Uterus (tissue), 2 donors: ENCODE data around the gene CCDC102B.

Experiments used
- POLR2A ChIP-seq, 2 donors: fragments of 450-650 bp; IDR thresholded peaks; one replicate each; pipeline ENCODE4 v1.6.1; 2016; ENCODE audit warnings: antibody characterized with exemption in 2 of 2, mild to moderate bottlenecking in 1 of 2, moderate library complexity in 1 of 2
- TF ChIP-seq, protein P1 (sequence below), 4 experiments: fragments of 200-600 bp in 2 of 4; fragments of 450-650 bp in 2 of 4; sonication (generic) in 2 of 4; IDR thresholded peaks; one replicate each; pipeline ENCODE4 v1.5.1; 2016 to 2019; ENCODE audit warnings: antibody characterized with exemption in 4 of 4, mild to moderate bottlenecking in 2 of 4, moderate library complexity in 1 of 4

DNA sequence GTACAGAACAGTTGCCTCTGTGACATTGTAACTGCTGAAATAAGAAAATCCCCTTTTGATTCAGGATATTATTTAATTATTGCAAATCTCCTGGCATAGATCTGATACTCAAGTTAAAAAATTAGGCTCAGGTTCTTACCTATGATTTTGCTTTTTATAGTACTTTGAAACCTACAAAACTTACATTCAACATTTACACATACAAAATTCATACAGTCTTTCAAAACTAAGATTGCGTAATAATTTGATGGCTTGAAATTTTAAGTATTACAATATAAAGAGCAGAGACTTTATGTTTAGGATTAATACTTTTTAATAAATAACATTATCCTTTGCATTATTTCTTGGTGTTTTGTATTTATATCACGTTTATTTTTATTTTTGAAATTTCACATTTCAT is 291.1 kb downstream of the CCDC102B start:
- TF ChIP-seq, protein P1, sequence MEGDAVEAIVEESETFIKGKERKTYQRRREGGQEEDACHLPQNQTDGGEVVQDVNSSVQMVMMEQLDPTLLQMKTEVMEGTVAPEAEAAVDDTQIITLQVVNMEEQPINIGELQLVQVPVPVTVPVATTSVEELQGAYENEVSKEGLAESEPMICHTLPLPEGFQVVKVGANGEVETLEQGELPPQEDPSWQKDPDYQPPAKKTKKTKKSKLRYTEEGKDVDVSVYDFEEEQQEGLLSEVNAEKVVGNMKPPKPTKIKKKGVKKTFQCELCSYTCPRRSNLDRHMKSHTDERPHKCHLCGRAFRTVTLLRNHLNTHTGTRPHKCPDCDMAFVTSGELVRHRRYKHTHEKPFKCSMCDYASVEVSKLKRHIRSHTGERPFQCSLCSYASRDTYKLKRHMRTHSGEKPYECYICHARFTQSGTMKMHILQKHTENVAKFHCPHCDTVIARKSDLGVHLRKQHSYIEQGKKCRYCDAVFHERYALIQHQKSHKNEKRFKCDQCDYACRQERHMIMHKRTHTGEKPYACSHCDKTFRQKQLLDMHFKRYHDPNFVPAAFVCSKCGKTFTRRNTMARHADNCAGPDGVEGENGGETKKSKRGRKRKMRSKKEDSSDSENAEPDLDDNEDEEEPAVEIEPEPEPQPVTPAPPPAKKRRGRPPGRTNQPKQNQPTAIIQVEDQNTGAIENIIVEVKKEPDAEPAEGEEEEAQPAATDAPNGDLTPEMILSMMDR (IDR thresholded peaks at IDR 0.05): no peak
- TF ChIP-seq POLR2A (IDR thresholded peaks at IDR 0.05): no peak
